GM20000 (cell line): ENCODE measurements around the gene TERF2IP.
A peak's percentile ranks its signal among the peaks of the same experiment; 100 is the strongest.

Experiments
- DNase-seq: peaks from one replicate; pipeline ENCODE4 v3.0.0; 2012; ENCODE audit warnings: low spot score
- CTCF ChIP-seq: IDR thresholded peaks from 2 replicates; pipeline ENCODE4 v1.5.1; 2012; ENCODE audit warnings: mild to moderate bottlenecking, control low read depth; ENCODE audit errors: extremely low read depth, missing control alignments

The TERF2IP gene

GRCh38 chr16:75640598-75640997 lies 7.0 kb upstream of the TERF2IP start:
- TF ChIP-seq CTCF: no peak
- no peak for DNase-seq

GRCh38 chr16:75644240-75645012 lies 3.1 kb upstream of the TERF2IP start:
- no peak for TF ChIP-seq CTCF
- no peak for DNase-seq

- no peak for TF ChIP-seq CTCF
- no peak for DNase-seq
These were observed 471 bp upstream of the TERF2IP start for GRCh38 chr16:75647112-75647491.

- DNase-seq: peak; percentile 80
- no peak for TF ChIP-seq CTCF
These were observed 898 bp downstream of the TERF2IP start for GRCh38 chr16:75648265-75649076.

- no peak for DNase-seq
- TF ChIP-seq CTCF: no peak
These were observed 6.3 kb downstream of the TERF2IP start for GRCh38 chr16:75653922-75654321.

- TF ChIP-seq CTCF: no peak
- no peak for DNase-seq
These were observed 10.6 kb downstream of the TERF2IP start for GRCh38 chr16:75658175-75658574.

- DNase-seq: no peak
- TF ChIP-seq CTCF: no peak
These were observed 12.7 kb downstream of the TERF2IP start for GRCh38 chr16:75660321-75660720.
